Measurements from ENCODE around the gene PSMB7.

Gene PSMB7

DNA sequence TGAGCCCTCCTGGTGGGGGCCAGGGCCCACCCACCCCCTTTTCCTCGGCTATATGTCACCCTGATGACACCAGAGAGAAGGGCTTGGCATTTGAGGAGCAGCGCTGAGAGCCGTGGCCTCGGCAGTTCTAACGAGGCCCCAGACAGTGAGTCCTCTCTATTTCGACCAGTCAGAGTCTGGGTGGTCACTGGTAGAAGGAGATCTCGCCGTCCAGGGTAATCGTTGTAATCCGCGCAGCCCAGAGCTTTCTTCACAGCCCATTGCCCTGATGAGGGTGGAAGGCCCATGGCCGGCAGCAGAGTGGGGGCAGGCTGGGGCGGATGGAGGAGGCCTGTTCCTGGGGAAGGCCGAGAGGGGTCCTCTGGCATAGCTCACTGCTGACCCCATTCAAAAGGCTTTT, 70.2 kb downstream of the PSMB7 start:
- DNase-seq (ENCODE audit: low read depth): no peak

DNA sequence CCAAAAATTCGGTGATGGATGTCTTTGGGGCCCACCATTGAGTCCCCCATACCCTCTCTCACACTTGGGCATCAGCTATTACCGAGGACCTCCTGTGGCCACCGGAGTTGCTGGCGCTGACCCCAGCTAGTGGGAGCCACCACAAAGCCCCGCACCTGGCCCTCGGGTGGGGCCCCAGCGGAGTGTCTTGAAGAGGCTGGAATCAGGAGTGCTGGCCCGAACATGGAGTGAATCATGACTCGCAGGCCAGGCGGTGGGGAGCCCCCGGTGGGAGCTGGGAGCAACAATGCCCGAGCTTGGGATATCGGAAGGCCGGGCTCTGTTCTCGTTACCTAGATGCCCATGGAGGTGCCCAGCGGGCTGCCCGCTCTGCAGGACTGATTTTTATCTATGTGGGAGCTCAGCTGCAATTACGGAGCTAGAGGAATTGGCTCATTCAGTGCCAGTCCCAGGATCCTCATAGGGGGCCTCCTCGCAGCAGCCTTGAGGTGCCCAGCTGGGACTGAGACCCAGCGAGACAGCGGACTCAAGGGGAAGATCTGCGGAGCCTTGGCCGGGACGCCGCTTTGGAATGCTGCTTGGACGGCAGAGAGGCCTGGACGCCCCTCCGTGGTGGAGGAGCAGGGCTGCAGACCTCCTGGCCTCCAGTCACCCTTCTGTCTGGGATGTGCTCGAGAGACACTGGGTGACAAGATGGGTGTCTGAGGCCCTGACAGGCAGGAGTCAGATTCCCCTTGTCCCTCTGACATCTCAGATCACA, 70.8 kb downstream of the PSMB7 start:
- no peak for DNase-seq (ENCODE audit: low read depth)

- no peak for DNase-seq (ENCODE audit: low read depth)
Measured at GRCh38 chr9:124343533-124344290, 71.5 kb downstream of the PSMB7 start.

DNA sequence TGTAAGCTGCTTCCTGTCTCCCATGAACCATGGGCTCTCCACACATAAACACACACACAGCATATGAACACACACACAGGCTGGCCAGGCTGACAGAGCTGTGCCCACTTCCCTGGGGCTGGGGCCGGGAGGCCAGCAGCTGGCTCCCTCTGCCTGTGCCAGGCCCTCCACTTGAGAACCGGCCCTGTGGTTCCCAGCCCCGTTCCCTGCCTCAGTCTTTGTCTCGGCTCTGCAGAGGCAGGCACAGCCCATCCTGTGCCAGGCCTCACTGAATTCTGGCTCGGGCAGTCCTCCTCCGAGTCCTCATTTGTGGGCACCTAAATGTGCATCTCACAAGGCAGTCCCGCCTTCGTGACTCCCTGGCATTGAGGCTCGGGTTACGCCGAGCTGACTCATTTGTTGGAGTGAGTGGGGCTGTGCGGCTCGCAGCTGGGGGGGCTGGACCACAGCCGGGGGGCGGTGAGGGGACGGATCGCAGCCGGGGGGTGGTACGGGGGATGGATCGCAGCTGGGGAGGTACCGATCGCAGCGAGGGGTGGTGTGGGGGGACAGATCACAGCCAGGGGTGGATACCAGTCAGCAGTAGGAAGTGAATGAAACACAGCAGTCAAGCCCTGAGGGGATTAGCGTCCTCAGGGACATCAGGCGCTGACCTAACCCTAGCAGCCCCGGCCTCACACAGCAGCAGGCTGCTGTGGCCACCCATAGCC, 72.3 kb downstream of the PSMB7 start:
- peak; percentile 93 for DNase-seq (ENCODE audit: low read depth)

DNA sequence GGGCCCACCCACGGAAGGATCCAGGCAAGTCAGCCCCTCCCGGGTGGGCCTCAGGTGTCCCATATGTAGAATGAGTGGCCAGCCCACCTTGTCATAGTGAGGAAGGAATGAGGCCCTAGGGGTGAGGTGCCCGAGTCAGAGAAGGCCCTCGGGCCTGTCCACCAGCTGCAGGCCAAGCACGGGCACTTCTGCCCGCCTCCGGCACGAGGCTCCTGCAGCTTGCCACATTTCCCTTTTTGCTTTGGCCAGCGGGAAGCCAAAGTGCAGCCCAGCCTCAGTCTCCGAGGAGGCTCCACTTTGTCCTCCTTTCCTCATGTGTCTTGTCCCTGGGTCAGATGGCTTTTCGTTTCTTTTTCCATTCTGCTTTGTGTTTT, 72.9 kb downstream of the PSMB7 start:
- no peak for DNase-seq (ENCODE audit: low read depth)

GRCh38 chr9:124341455-124342170, 73.6 kb downstream of the PSMB7 start:
- DNase-seq (ENCODE audit: low read depth): no peak

- DNase-seq (ENCODE audit: low read depth): no peak
Measured at GRCh38 chr9:124340219-124341069, 74.8 kb downstream of the PSMB7 start.

GRCh38 chr9:124339603-124340146, 75.6 kb downstream of the PSMB7 start:
- no peak for DNase-seq (ENCODE audit: low read depth)

DNA sequence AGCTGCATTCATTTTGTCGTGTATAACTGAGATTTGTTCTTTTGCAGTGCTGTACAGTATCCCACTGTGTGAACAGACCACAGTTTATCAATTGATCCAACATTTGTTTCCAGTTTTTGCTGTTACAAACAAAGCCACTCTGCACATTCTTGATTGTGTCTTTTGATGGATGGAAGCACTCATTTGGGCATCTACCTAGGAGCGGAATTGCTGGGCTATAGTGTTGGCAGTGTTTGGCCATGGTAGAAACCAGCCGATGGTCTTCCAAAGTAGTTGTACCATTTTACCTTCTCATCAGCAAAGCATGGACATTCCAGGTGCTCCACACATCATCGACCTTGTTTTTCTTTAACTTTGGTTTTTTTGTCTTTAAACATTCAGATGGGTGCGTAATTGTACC, 77.7 kb downstream of the PSMB7 start:
- no peak for DNase-seq (ENCODE audit: low read depth)

GRCh38 chr9:124335320-124335707, 79.9 kb downstream of the PSMB7 start:
- no peak for DNase-seq (ENCODE audit: low read depth)

GRCh38 chr9:124334568-124335319, 80.5 kb downstream of the PSMB7 start:
- DNase-seq (ENCODE audit: low read depth): no peak

- DNase-seq (ENCODE audit: low read depth): no peak
Measured at GRCh38 chr9:124333203-124333579, 82.1 kb downstream of the PSMB7 start.

DNA sequence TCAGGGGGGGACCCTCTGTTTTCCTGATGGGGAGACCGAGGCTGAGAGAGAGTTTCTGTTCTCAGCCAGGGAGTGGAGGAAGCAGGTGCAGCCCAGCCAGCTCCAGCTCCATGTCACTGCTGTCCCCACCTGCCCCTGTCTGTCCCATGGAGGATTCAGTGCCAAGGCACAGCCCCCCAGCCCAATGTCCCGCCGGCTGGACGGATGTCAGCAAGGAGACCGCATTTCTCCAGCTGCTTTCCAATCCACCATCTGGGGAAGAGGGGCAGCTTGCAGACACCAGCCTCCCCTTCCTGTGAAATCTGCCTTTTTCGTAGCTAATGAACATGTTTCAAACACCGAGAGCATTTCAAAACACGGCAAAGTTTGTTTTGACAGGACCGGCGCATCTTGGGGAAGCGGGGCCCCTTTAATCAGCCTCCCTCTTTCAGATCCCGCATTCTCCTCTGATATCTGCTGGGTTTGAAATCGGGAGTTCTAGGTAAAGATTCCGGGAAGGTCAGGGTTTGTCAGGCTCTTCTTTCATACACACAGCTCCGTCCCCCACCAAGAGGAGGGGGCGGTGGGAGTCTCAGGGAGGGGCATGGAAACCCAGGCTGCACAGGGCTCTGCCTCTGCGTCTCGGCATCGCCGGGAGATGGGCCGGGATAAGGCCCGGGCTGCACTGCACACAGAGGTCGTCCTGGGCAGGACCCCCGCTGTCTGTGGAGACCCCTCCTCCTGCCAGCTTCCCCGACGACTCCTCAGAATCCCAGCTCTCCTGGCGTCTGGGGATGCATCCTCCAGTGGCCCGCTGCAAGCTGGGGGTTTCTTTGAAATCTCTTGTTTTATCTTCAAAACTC, 82.7 kb downstream of the PSMB7 start:
- DNase-seq (ENCODE audit: low read depth): no peak

DNA sequence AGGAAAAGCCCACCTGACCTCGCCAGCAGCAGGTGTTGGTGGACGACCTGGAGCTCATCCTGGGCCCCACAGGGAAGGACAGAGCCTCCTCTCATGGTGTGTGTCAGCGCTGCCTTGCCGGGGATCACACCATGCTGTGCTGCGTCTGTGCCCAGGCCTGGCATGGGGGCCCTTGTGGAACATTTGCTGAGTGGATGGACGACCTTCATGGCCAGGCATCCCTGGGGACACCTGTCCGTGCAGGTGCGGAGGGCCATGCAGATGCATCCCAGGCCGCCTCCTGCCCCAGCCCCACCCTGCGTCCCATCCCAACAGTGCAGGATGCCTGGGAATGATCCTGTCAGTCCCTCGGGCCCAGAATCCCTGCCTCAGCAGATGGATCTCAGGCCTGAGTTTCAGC, 83.7 kb downstream of the PSMB7 start:
- no peak for DNase-seq (ENCODE audit: low read depth)

DNA sequence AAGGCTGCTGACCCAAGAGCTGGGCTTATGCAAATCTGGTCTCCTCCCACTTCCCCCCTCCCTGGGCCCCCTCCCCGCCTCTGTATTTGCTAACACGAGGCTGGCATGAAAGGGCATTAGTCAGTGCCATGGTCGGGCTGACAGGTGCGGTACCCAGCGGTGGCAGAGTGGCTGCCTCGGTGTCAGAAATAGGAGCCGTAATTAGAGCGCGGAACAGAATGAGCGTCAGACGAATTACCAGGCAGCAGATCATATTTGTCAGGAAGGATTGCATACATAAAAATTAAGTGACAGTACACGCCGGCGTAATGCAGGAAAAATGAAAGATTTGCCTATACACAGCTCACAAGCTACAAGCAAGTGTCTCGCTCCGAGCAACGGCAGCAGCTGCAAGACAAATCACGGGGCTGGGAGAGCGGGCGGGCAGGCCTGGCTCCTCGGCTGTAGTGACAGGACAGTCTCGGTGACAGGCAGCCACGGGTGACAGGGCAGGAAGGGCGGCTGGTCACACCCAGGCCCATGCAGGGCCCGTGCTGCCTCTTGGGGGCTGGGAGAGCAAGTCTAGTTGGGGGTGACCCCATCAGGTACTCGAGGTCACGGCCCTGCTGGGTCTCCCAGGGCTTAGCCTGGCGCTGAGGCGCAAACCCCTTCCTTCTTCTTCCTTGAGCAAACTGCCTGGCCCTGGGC, 85.1 kb downstream of the PSMB7 start:
- DNase-seq (ENCODE audit: low read depth): no peak

GRCh38 chr9:124329206-124329792, 85.9 kb downstream of the PSMB7 start:
- no peak for DNase-seq (ENCODE audit: low read depth)

DNA sequence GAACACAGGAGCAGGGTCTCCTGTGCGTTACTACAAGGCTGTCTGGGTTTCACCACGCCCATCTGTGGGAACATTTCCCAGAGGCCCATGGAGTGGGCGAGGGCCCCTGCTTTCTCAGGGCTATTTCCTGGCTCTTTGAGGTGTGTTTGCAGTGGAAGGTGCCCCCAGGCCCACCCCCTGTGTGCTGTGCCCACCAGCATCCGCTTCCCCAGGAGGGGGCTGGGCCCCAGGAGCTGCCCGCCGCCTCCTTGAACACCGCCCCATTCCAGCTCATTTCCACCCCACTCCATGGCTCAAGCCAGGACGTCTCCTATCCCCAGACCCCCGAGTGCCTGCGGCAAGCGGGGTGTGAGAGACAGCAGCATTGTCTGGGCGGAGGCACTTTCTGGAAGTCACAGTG, 87.0 kb downstream of the PSMB7 start:
- DNase-seq (ENCODE audit: low read depth): no peak

- DNase-seq (ENCODE audit: low read depth): no peak
Measured at GRCh38 chr9:124327491-124327890, 87.8 kb downstream of the PSMB7 start.

DNA sequence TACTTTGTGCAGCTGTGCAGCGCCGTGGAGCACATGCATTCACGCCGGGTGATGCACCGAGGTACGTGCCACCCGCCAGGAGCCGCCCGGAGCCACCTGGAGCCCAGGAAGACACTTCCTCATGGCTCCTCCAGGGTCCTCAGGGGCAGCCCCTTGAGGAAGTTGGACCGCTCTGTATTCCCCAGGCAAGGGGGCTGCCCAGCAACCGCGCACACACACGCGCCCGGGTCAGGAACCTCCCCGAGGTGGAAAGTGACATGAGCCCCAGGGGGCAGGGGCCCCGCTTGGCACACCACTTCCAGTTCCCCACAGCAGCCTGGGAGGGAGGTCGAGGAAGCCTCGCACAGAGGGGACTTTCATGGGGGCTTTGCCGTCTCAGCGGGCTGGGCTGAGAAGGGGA, 88.9 kb downstream of the PSMB7 start:
- no peak for DNase-seq (ENCODE audit: low read depth)

Measured in ELR (cell line).